ENCODE results near the gene AIF1.

AIF1 gene

DNA sequence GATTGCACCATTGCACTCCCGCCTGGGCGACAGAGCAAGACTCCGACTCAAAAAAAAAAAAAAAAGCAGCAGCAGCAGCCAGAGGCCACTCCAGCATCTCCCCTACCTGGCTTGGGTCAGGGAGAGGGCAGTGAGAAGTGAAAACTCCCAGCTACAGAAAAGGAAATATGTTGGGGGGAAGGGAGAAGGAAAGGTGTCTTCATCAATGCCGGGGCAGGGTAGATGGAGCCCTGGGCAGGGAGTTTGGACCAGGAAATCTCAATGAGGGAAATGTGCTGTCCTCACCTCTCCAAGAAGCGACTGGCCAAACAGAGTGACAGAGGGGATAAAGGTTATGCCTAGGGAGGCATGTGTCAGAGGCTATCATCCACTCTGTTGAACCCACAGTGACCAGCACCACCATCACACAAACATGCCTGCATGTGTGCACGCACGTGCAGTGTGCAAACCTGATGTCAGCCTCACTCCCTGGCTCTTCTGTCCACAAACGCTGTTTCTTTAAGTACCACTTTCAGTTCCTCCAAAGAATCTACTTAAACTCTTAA is 887 bp upstream of the AIF1 start:
- TF ChIP-seq, protein P1, sequence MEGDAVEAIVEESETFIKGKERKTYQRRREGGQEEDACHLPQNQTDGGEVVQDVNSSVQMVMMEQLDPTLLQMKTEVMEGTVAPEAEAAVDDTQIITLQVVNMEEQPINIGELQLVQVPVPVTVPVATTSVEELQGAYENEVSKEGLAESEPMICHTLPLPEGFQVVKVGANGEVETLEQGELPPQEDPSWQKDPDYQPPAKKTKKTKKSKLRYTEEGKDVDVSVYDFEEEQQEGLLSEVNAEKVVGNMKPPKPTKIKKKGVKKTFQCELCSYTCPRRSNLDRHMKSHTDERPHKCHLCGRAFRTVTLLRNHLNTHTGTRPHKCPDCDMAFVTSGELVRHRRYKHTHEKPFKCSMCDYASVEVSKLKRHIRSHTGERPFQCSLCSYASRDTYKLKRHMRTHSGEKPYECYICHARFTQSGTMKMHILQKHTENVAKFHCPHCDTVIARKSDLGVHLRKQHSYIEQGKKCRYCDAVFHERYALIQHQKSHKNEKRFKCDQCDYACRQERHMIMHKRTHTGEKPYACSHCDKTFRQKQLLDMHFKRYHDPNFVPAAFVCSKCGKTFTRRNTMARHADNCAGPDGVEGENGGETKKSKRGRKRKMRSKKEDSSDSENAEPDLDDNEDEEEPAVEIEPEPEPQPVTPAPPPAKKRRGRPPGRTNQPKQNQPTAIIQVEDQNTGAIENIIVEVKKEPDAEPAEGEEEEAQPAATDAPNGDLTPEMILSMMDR (IDR thresholded peaks at IDR 0.05; ENCODE audit: control insufficient read depth, insufficient read depth, low read depth, low read length, missing control alignments), result no peak
- DNase-seq (ENCODE audit: low read depth), result no peak
- no peak overlapping the region for H3K4me3 ChIP-seq (ENCODE audit: control insufficient read depth, low read depth, low read length)

DNA sequence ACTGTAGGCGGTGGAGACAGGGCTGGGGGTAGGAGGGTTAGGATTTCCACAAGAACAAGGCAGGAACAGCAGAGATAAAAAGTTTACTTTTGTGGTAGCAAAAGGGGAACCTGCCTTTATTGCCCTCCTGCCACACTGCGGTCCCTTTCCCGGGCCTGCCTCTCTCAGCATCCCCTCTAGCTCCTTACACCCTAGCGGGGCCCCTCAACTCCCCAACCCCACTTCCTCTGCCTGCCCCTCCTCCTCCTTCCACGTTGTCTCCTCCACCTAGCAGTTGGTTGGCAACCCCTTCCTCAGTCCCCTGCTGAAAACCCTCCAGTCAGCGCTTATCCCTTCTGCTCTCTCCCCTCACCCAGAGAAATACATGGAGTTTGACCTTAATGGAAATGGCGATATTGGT is 714 bp downstream of the AIF1 start:
- no peak overlapping the region for H3K4me3 ChIP-seq (ENCODE audit: control insufficient read depth, low read depth, low read length)
- no peak for DNase-seq (ENCODE audit: low read depth)
- TF ChIP-seq, protein P1 (IDR thresholded peaks at IDR 0.05; ENCODE audit: control insufficient read depth, insufficient read depth, low read depth, low read length, missing control alignments), result no peak

DNA sequence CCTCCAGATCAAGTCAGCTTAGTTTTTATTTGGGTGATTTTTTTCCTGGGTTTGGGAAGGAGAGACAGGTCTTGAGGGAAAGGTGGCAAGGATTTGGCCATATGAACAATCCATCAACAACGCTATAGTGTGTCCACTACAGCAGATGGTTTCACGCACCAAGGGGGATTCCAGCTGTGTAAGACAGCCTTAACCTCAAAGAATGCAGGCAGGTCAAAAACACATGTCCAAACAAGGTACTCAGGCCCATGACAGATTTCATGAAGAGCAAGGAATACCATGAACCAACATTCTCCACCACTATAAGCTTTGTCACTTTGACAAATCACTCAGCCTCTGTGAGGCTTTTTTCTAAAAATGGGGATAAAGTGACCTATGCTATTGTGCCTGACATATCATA is 2.0 kb downstream of the AIF1 start:
- H3K4me3 ChIP-seq (ENCODE audit: control insufficient read depth, low read depth, low read length), result no peak overlapping the region
- no peak for DNase-seq (ENCODE audit: low read depth)
- TF ChIP-seq, protein P1 (IDR thresholded peaks at IDR 0.05; ENCODE audit: control insufficient read depth, insufficient read depth, low read depth, low read length, missing control alignments), result no peak

DNA sequence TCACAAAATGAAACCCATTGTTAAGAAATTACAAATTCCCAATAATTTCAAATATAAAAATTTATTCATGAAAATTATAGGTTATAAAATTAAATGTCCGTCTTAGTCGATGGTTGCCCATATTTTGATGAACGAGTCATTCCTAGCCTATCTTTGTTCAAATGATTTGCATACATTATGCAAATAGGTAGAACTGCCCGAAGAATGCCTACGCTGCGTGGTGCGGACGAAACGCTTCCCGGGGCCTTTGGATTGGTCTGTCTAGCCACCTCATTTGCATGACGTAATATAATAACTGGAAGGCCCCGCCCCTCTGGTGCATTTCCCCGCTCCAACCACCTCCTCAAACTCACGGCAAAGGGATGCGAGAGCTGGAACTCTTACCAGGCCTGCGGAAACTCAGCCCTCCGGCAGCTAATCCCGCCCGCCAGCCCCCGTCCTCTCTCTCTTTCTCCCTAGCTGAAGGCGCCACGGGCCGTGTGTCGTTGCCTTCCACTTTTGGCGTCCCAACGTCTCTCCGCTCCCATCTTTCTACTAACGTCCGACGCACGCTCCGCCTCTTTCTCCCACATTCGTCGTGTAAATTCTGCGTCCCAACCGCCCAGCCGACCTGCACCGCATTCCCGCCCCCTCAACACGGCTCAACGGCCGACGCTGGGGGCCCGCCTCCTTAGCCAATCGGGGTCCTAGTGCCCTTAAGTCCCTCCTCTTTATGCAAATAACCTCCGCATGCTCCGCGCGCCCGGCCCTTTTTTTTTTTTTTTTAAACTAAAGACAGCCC is 5.0 kb downstream of the AIF1 start:
- peak; percentile 98 for DNase-seq (ENCODE audit: low read depth)

DNA sequence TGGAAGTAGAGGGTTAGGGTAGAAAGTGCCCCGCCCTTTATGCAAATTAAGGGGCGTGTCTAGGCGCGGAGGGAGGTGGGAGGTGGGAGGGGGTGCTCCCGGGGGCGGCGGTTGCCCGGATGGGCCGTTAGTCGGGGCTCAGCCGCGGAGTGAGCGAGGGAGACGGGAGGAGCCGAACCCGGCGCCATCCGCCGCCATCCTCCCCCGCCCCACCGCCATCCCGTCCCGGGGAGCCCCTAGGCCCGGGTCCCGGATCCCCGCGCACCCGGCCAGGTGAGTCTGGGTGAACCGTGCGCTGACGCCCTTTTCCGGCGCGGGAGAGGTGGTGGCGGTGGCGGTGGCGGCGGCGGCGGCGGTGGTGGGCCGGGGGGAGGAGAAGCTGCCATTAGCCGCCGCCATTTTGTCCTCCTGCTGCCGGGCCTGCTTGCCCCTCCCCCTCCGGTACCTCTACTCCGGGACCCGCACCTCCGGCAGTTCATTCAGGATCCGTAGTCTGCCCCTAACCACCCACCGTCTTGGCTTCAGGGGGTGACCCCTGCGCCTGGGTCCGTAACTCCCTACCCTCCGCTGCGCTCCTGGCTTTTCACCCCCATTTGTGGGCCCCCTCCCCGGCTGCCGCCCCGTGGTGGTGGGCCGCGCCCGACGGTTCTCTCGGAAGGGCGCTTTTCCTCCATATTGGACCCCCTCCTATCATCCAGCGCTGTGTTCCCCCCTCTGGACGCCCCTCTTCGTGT is 5.7 kb downstream of the AIF1 start, which contains the start of gene PRRC2A:
PRRC2A (plus strand) TSS at position 130 of the 734 bp plus-strand sequence. CDS start 2,075 bp downstream, outside the sequence.
- no peak for DNase-seq (ENCODE audit: low read depth)
- TF ChIP-seq, protein P1 (IDR thresholded peaks at IDR 0.05; ENCODE audit: control insufficient read depth, insufficient read depth, low read depth, low read length, missing control alignments), result no peak
- peak within 1 kb of the TSS; percentile 74 for H3K4me3 ChIP-seq (ENCODE audit: control insufficient read depth, low read depth, low read length)

More for the DNA sequence above, 5.0 kb downstream of the AIF1 start:
- H3K4me3 ChIP-seq (ENCODE audit: control insufficient read depth, low read depth, low read length), result peak overlapping the region; percentile 73
- TF ChIP-seq, protein P1 (IDR thresholded peaks at IDR 0.05; ENCODE audit: control insufficient read depth, insufficient read depth, low read depth, low read length, missing control alignments), result no peak

DNA sequence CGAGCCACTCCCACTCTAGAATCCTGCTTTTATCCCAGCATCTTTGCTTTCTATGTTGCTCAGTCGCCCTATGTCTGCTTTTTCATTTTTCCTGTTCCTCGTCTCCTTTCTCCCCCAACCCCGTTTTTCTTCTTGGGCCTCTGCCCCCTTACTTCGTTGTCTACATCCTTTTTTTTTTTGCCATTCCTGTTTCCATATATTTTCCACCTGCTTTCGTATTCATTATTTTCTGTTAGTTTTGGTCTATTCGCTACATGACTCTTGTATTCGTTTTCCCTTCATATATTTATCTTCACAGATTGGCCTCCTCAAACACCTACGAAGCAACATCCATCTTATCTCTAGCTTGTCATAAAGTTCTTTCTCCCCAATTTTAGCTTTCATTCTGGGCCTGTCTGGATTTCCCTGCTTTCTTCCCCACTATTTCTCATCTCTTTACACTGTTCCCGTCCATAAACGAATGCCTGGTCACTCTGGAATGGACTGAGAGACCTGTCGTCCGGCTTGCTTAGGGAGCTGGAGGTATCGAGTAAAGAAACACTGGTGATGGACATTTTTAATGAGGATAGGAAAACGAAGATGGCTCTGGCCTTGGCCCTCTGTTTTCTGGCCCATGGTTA is 6.4 kb downstream of the AIF1 start:
- peak overlapping the region; percentile 74 for H3K4me3 ChIP-seq (ENCODE audit: control insufficient read depth, low read depth, low read length)
- TF ChIP-seq, protein P1 (IDR thresholded peaks at IDR 0.05; ENCODE audit: control insufficient read depth, insufficient read depth, low read depth, low read length, missing control alignments), result no peak
- DNase-seq (ENCODE audit: low read depth), result no peak

Data from AG09309 (cell line).